DND-41 (cell line): Measurements from ENCODE around the gene POFUT1.
"Not testable (repeated sequence)": the region's sequence is repeated elsewhere in the genome, so short reads cannot be mapped to it uniquely, and the experiment has no call there.

Experiments
- ATAC-seq: fragments of 200-7000 bp; cut with Tn5 transposase; 3 replicates; pipeline ENCODE4 v1.9.1; 2021; ENCODE audit warnings: low read depth; ENCODE audit not compliant: insufficient read depth
- DNase-seq: peaks from one replicate; pipeline ENCODE4 v3.0.0-alpha.2; 2020
- H2AFZ ChIP-seq: 2 replicates; pipeline ENCODE4 v1.6.0; 2012; ENCODE audit warnings: low read depth, low read length
- H3K27ac ChIP-seq: 2 replicates; pipeline ENCODE4 v1.5.1; 2012; ENCODE audit warnings: low read length, inconsistent platforms
- H3K27me3 ChIP-seq: fragments of 200-600 bp; sonication (generic); 2 replicates; pipeline ENCODE4 v1.6.0; 2012; ENCODE audit warnings: low read length, mild to moderate bottlenecking, inconsistent platforms; ENCODE audit not compliant: insufficient read depth, poor library complexity
- H3K36me3 ChIP-seq: 2 replicates; pipeline ENCODE4 v1.5.1; 2012; ENCODE audit warnings: low read length, inconsistent platforms; ENCODE audit not compliant: insufficient read depth
- H3K4me1 ChIP-seq: 2 replicates; pipeline ENCODE4 v1.5.1; 2012; ENCODE audit warnings: mild to moderate bottlenecking, low read length; ENCODE audit not compliant: insufficient read depth
- H3K4me2 ChIP-seq: 2 replicates; pipeline ENCODE4 v1.6.0; 2012; ENCODE audit warnings: mild to moderate bottlenecking, moderate library complexity, low read length, inconsistent platforms; ENCODE audit not compliant: insufficient read depth
- H3K4me3 ChIP-seq, 2 experiments: fragments of 200-600 bp in 1 of 2; shearing (Covaris generic) in 1 of 2; 2 replicates each; pipeline ENCODE4 v1.5.1; 2012 to 2016; ENCODE audit warnings: inconsistent platforms in 2 of 2, low read length in 2 of 2, mild to moderate bottlenecking in 2 of 2, low read depth in 1 of 2, moderate library complexity in 1 of 2
- H3K79me2 ChIP-seq: 2 replicates; pipeline ENCODE4 v1.6.0; 2012; ENCODE audit warnings: low read length, inconsistent platforms; ENCODE audit not compliant: insufficient read depth
- H3K9ac ChIP-seq: 2 replicates; pipeline ENCODE4 v1.6.0; 2012; ENCODE audit warnings: low read depth, mild to moderate bottlenecking, inconsistent platforms, low read length, moderate library complexity
- H3K9me3 ChIP-seq: 2 replicates; pipeline ENCODE4 v1.5.1; 2012; ENCODE audit warnings: low read length, moderate library complexity, mild to moderate bottlenecking, inconsistent platforms; ENCODE audit not compliant: insufficient read depth, severe bottlenecking
- H4K20me1 ChIP-seq: 2 replicates; pipeline ENCODE4 v1.6.0; 2012; ENCODE audit warnings: low read length; ENCODE audit not compliant: insufficient read depth
- EZH2 ChIP-seq: IDR thresholded peaks from 3 replicates; pipeline ENCODE4 v1.6.1; 2012; ENCODE audit warnings: borderline replicate concordance, low read depth, mild to moderate bottlenecking, moderate library complexity, low read length, inconsistent platforms; ENCODE audit not compliant: severe bottlenecking
- TF ChIP-seq, protein P1 (sequence below): IDR thresholded peaks from 2 replicates; pipeline ENCODE4 v1.5.1; 2012; ENCODE audit warnings: borderline replicate concordance, low read length, moderate library complexity, mild to moderate bottlenecking; ENCODE audit not compliant: poor library complexity, severe bottlenecking; ENCODE audit errors: extremely low read depth

The POFUT1 gene

DNA sequence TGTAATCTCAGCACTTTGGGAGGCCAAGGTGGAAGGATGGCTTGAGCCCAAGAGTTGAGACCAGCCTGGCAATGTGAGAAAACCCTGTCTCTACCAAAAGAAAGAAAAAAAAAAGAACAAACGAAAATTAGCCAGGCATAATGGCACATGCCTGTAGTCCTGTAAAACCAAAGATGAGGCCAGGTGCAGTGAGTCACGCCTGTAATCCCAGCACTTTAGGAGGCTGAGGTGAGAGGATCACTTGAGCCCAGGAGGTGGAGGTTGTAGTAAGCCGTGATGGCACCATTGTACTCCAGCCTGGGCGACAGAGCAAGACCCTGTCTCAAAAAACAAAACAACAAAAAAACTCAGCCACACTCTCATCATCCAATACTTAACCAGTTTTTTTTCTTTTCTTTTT is 37.3 kb downstream of the POFUT1 start:
- TF ChIP-seq, protein P1, sequence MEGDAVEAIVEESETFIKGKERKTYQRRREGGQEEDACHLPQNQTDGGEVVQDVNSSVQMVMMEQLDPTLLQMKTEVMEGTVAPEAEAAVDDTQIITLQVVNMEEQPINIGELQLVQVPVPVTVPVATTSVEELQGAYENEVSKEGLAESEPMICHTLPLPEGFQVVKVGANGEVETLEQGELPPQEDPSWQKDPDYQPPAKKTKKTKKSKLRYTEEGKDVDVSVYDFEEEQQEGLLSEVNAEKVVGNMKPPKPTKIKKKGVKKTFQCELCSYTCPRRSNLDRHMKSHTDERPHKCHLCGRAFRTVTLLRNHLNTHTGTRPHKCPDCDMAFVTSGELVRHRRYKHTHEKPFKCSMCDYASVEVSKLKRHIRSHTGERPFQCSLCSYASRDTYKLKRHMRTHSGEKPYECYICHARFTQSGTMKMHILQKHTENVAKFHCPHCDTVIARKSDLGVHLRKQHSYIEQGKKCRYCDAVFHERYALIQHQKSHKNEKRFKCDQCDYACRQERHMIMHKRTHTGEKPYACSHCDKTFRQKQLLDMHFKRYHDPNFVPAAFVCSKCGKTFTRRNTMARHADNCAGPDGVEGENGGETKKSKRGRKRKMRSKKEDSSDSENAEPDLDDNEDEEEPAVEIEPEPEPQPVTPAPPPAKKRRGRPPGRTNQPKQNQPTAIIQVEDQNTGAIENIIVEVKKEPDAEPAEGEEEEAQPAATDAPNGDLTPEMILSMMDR: no peak
- no peak for TF ChIP-seq EZH2
- H4K20me1 ChIP-seq: no peaks in the 10 kb centered on the region
- no peak overlapping the region for H3K9ac ChIP-seq
- DNase-seq (no peak), ATAC-seq (no peak)
- no peak overlapping the region for H3K4me2 ChIP-seq
- H2AFZ ChIP-seq: no peak overlapping the region
- no peaks in the 10 kb centered on the region for H3K27me3 ChIP-seq
- H3K27ac ChIP-seq: no peak overlapping the region
- H3K4me1 ChIP-seq: no peaks in the 10 kb centered on the region; the same call in 1 of the 2 replicates
- H3K79me2 ChIP-seq: no peaks in the 10 kb centered on the region
- no peak overlapping the region for H3K4me3 ChIP-seq
- no peaks in the 10 kb centered on the region for H3K36me3 ChIP-seq
- H3K9me3 ChIP-seq: no peaks in the 10 kb centered on the region

DNA sequence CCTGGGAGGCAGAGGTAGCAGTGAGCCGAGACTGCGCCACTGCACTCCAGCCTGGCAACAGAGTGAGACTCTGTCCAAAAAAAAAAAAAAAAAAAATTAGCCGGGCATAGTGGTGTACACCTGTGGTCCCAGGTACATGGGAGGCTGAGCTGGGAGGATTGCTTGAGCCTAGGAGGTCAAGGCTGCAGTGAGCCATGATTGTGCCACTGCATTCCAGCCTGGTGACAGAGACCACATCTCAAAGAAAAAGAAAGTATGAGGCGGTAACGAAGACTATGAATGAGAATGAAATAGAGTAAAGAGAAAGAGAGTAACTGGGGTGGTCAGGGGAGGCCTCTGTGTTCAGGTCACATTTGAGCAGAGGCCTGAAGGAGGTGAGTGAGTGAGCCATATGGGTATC is 38.5 kb downstream of the POFUT1 start:
- H3K4me2 ChIP-seq, H4K20me1 ChIP-seq, H3K4me1 ChIP-seq, H2AFZ ChIP-seq, H3K27me3 ChIP-seq, DNase-seq, H3K79me2 ChIP-seq, H3K9me3 ChIP-seq, H3K4me3 ChIP-seq, H3K9ac ChIP-seq, H3K36me3 ChIP-seq, ATAC-seq, H3K27ac ChIP-seq: not testable (repeated sequence)

DNA sequence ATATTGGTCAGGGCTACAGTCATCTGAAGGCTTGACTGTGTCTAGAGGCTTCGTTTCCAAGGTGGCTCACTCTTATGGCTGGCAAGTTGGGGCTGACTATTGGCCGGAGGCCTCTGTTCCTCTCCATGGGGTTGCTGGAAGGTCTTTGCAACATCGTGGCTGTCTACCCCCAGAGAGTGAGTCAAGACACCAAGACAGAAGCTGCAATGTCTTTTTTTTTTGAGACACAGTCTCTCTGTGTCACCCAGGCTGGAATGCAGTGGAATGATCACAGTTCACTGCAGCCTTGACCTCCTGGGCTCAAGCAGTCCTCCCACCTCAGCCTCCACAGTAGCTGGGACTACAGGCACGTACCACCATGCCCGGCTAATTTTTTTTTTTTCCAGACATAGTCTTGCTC is 40.4 kb downstream of the POFUT1 start:
- ATAC-seq (no peak), DNase-seq (no peak)
- no peak overlapping the region for H2AFZ ChIP-seq
- H3K9me3 ChIP-seq: no peaks in the 10 kb centered on the region
- no peaks in the 10 kb centered on the region; the same call in 1 of the 2 replicates for H3K4me1 ChIP-seq
- H3K36me3 ChIP-seq: no peaks in the 10 kb centered on the region
- no peak overlapping the region for H3K4me3 ChIP-seq
- no peaks in the 10 kb centered on the region for H3K79me2 ChIP-seq
- H3K9ac ChIP-seq: no peak overlapping the region
- H3K4me2 ChIP-seq: no peak overlapping the region
- H3K27me3 ChIP-seq: no peaks in the 10 kb centered on the region
- no peak overlapping the region for H3K27ac ChIP-seq
- TF ChIP-seq, protein P1: no peak
- TF ChIP-seq EZH2: no peak
- no peaks in the 10 kb centered on the region for H4K20me1 ChIP-seq

DNA sequence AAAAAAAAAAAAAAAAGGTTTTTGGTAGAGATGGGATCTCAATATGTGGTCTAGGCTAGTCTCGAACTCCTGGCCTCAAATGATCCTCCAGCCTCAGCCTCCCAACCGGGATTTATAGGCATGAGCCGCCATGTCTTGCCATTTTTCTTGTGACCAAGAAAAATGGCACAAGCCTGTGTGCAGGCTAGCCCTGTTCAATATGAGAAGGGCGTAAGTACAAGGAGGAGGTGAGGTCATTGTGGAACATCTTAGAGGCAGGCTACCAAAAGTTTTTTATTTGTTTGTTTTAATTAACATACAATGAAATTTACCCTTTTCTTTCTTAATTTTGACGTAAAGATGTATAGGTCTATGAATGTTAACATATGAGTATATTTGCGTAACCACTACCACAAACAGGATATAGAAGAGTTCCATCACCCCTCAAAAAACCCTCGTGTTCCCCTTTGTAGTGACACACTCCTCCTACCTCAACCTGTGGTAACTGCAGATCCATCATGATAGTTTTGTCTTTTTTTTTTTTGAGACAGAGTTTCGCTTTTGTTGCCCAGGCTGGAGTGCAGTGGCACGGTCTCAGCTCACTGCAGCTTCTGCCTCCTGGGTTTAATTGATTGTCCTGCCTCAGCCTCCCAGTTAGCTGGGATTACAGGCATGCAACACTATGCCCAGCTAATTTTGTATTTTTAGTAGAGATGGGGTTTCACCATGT is 41.5 kb downstream of the POFUT1 start:
- Histone ChIP-seq H3K4me1 (no peaks in the 10 kb centered on the region; the same call in 1 of the 2 replicates), H3K79me2 (no peaks in the 10 kb centered on the region), H3K4me2 (no peak overlapping the region), H3K27me3 (no peaks in the 10 kb centered on the region), H3K27ac (no peak overlapping the region), H3K9ac (no peak overlapping the region), H2AFZ (no peak overlapping the region), H3K4me3 (no peak overlapping the region), H4K20me1 (no peaks in the 10 kb centered on the region), H3K36me3 (no peaks in the 10 kb centered on the region), H3K9me3 (no peaks in the 10 kb centered on the region)
- TF ChIP-seq, protein P1: no peak
- no peak for TF ChIP-seq EZH2
- ATAC-seq (peak; percentile 60; the same call in 2 of the 3 replicates), DNase-seq (no peak)
